ENCODE measurements around the gene FRRS1.
"Not testable (repeated sequence)": the region's sequence is repeated elsewhere in the genome, so short reads cannot be mapped to it uniquely, and the experiment has no call there.

The FRRS1 gene

DNA sequence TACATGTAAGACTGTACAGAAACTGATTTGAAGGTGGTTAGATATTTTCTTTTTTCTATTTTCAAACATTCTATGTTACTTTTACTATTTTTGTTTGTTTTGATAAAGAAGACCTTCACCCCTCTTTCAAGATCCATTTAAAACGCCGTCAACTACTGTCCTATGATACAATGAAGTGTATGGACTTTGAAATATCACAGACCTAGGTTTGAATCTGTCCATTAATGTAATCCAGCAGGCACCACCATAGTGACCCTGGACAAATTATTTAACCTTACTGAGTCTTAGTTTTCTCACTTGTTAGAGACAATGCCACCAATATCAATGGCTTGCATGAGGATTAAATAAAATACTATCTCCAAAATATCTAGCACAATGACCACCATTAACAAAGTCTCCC is 2.0 kb downstream of the FRRS1 start:
- DNase-seq: no peak

DNA sequence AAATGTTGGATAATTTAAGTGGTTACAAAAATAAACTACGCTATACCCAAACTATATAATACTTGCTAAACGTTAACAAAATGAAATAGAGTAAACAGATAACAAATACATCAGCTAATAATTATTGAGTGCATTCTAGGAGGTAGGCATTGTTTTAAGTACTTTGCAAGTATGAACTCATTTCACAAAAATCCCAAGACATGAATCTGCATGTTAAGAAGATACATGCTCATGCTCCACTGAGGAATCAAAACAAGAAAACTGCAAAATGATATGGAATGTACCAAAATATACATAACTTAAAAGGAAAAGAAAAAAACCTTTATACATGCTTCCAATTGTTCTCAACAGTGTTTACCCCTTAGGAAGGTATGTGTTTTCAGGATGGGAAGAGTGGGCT is 2.5 kb downstream of the FRRS1 start:
- DNase-seq: no peak

DNA sequence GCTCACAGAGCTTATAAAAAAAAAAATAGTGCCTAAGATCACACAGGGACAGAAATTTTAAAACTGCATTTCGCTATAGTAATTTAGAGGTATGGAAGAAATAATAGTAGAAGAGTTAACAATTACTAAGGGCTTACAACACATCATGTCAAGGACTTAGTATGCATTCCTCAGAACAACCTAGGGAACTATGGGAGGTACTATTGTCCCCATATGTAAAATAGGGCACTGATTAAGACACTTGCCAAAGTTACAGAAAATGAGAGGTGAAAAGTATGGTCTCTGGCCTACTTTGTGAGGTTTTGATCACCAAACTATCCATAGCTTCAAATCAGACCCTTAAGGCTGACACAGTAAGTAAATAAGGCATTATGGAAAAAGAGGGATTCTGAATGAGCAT is 4.7 kb downstream of the FRRS1 start:
- DNase-seq: no peak

DNA sequence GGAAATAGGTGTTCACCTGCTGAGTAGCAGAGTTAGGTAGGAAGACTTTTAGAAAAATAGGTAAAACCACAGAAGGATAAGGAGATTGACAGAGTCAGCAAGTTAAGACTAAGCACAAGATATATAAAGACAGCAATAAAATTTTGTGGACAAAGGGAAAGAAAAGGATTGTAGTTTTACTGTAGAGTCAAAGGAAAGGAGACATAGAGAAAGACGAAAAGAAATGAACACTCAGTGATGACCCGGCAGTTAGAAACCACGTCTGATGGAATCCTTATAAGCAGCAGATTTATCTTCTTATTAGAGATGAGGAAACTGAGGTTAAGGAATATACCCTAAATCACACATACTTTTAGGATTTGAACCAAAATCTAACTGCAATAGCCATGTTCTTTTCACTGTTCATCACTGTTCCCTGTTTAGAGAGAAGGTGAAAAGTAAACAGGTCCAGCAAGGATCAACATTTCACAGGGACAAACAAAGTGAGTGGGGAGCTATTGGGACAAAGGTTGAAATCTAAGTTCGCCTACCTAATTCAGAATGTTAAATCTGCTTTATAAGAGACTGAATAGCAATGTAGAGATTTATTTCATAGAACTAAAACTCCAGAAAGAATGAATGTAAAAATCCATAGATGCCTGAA is 6.8 kb downstream of the FRRS1 start:
- DNase-seq: no peak

DNA sequence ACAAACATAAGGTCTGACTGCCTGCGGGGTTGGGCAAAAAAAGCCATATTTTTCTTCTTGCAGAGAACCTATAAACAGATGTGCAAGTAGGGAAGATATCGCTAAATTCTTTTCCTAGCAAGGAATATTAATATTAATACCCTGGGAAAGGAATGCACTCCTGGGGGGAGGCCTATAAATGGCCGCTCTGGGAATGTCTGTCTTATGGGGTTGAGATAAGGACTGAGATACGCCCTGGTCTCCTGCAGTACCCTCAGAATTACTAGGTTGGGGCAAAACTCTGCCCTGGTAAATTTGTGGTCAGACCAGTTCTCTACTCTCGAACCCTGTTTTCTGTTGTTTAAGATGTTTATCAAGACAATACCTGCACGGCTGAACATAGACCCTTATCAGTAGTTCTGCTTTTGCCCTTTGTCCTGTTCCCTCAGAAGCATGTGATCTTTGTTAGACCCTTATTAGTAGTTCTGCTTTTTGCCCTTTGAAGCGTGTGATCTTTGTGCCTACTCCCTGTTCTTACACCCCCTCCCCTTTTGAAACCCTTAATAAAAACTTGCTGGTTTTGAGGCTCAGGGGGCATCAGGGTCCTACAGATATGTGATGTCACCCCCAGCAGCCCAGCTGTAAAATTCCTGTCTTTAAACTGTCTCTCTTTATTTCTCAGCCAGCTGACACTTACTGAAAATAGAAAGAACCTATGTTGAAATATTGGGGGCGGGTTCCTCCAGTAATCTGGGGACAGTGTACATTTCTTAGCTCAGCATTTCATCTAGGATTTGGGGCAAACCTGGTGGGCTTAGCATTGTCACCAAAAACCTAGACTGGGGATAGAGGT is 7.5 kb downstream of the FRRS1 start:
- DNase-seq: not testable (repeated sequence)

DNA sequence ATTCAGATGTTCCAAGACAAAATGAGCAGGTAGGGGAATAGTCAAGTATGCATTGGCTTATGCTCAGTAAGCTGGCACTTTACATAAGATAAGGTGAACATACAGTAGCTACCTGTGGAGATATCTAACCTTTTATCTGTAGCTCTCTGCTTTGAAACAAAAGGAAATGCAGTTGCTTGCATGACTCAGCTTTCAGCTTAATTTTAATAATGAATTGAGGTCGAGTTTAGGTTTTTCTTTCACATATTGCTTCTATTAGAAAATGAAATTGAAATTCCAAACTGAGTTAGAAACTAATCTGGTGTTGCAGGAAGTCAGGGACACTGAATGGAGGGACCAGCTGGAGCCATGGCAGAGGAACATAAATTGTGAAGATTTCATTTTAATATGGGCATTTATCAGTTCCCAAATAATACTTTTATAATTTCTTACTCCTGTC is 8.3 kb downstream of the FRRS1 start:
- DNase-seq: no peak

DNA sequence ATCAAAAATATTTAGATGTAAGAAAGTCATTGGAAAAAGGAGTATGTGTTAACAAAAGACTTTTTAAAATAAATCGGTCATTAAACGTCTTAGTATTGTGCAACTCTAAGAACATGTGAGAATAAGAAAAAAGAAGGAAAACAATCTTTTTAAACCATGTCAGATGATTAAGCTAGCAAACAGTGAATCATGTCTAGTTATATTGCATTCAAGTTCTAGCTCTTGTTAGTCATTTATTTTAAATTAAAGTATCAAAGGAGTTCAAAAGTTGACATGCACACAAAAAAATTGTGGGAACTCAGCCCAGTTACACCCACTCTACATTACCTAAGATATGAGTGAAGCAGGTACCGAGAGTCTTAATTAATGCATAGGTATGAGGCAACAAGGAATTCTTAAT is 9.8 kb downstream of the FRRS1 start:
- no peak for DNase-seq

DNA sequence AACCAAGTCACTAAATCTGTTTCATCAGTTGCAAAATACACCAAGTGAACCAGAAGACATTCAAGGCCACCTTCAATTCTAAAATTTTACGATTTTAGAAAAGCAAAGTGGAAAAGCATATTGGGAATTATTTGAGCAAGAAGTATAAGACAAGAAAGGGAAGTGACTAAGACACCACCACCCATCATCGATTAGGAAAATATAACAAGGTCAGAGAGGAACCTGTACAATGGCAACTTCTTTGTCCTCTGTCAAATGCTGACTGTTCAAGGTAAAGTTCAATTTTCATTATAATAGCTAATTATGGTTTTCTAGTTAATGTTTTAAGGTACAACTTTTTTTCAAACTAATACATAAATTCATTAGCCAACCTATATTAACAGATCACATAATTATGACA is 10.8 kb downstream of the FRRS1 start:
- no peak for DNase-seq

DNA sequence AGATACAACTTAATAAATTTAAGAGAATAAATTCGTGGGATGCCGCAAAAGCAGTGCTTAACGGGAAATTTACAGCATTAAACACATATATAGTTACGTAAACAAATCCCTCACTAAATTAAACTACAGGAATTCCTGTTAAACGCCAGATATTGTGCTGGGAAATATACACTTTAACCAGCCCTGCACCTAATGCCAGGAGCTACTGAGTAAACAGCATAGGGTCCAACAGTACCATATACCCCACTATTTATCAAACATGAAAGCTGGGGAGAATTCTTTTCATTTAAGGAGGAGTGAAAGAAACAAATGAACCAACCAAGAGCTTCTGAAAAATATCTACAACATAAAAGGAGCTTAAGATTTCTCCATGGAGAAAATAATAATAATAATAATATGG is 11.7 kb downstream of the FRRS1 start:
- no peak for DNase-seq

DNA sequence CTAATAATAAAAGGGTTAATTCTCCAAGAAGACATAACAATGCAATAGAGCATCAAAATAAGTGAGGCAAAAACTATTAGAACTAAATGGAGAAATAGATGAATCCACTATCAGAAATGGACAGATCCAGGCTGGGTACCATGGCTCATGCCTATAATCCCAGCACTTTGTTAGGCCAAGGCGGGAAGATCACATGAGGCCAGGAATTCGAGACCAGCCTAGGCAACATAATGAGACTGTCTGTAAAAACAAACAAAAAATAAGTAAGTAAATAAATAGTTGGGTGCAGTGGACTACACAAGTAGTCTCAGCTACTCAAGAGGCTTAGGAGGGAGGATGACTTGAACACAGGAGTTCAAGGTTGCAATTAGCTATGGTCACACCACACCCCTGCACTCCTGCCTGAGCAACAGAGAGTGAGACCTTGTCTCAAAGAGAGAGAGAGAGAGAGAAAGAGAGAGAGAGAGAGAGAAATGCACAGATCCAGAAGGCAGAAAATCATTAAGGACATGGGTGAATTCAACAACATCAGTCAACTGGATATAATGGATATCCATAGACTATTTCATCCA is 12.3 kb downstream of the FRRS1 start:
- DNase-seq: no peak

DNA sequence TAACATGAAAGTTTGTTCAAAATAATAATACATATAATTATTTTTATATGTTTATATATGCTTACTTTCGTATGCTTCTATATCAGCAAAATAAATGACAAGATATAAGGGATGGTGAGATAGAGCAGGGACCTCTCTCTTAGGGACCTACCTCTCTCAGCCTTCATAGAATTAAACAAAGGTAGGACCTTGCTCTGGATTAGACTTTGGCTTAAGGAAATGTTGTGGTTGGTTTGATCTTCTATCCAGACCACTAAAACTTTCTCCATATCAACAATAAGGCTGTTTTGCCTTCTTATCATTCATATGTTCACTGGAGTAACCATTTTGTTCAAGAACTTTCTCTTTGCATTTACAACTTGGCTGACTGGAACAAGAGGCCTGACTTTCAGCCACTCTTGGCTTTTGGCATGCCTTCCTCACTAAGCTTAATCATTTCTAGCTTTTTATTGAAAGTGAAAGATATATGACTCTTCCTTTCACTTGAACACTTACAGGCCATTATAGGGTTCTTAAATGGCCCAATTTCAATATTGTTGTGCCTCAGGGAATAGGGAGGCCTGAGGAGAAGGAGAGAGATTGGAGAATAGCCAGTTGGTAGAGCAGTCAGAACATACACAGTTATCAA is 14.4 kb downstream of the FRRS1 start:
- no peak for DNase-seq

DNA sequence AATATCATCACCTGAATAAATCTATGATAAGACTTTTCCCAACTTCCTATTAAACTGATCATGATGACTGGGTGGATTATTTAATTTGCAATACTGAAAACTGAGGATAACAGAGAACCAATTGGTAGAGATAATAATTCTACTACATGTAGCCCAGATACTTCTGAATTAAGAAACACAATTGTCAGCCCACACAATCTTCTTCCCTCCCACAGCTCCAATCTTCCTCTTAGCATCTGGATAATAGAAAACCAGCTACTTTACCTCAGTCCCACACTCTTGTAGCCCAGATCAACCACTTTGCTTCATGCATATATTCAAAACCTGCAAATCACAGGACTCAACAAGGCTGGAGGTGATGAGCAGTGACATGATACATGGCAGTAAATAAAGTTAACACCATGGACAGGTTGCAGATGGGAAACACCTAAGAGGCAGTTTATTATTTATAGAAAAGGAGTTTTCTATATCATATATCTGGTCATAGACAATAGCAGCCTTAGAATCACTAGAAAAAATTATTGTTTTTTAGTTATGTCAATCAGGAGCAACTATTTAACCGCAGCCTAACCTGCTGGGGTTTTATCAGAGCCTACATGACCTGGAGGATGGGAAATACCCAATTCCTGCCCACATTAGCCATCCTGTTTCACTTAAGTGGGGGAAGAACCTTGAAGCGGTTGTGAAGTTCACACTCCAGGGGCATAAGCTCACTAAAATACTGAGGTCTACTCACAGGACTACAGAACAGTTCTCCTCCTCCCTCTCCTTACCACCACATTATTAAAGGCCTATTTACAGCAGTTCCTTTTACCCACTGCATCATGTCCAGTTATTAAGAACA is 16.7 kb downstream of the FRRS1 start:
- no peak for DNase-seq

DNA sequence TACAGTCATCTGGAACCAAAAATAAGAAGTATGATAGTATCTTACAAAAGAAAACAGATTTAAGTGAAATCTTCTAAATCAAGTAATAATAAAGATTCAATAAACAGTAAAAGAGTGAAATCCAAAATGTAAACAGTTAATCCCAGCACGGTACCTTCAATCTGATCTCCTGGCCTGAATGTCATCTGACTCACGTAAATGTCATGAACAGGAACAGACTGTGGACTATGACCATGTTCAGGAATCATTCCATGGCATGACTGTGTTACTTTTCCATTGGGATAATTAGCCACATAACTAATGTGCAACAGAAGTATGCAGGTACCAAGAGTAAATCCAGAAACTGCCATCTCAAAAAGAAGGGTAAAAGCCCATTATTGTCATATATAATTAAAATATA is 18.0 kb downstream of the FRRS1 start:
- DNase-seq: no peak

DNA sequence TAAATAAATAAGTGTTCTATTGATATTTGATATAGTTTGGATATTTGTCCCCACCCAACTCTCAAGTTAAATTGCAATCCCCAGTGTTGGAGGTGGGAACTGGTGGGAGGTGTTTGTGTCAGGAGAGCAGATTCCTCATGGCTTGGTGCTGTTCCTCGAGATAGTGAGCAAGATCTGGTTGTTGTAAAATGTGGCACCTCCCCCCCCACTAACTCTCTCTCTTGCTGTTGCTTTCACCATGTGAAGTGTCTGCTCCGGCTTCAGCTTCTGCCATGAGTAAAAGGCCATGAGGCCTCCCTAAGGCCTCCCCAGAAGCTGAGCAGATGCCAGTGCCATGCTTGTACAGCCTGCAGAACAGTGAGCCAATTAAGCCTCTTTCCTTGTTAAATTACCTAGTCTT is 20.8 kb downstream of the FRRS1 start:
- DNase-seq: no peak

DNA sequence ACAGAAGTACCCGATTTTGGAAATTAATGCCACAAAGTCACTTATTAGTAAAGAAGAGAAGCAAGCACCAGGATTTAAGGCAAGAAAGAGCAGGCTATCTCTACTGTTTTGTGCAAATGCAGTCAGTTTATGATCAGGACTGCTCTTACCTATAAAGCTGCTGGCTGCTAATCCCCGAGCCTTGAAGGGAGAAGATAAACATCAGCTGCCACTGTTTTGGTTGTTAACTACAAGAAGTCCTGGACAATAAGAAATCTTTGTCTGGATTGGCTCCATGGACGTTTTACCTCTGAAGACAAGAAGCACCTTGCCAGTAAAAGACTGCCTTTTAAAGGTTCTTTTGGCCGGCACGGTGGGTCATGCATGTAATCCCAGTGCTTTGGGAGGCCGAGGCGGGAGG is 21.4 kb downstream of the FRRS1 start:
- DNase-seq: no peak

DNA sequence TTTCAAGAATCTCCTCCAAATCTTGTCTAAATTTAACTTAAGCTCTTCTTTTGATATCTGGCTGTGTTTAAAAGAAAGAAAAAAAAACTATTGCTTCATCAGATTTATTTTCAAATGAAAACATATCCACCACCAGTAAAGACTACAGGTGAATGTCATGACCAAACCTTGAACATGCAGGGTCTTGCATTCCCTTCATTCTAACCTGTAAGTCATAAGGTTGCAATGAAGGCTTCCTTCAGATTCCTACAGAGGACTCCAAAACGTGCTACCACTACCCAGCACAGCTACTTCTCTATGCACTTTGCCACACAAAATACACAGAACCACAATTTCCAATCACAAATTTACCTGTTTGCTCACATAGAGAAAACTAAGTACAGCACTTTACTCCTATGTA is 26.3 kb downstream of the FRRS1 start:
- no peak for DNase-seq

DNA sequence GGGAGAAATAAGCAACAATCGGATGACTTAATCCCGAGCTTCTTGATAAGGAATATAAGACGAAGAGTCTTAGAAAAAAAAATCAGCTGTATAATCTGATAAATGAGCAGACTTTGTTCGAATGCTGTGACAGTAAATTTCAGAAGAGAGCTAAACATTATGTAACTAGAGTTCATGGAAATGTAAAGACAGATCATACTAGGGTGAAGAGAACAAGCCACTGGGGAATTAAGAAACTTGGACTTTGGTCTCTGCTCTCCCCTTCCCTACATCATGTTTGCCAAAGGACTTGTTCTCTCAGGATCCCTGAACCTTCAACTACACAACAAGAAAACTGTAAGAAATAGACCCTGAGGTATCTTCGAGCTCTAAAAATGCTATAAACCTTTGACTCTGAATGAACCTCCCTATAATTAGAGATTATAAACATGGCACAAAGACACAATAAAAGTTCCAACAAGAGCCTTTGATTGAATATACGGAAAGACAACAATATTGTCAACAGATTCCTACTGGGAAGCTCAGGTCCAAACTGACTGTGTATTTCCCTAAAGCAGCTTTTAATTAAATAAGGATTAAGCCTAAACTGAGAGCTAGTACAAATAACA is 27.5 kb downstream of the FRRS1 start:
- DNase-seq: no peak

DNA sequence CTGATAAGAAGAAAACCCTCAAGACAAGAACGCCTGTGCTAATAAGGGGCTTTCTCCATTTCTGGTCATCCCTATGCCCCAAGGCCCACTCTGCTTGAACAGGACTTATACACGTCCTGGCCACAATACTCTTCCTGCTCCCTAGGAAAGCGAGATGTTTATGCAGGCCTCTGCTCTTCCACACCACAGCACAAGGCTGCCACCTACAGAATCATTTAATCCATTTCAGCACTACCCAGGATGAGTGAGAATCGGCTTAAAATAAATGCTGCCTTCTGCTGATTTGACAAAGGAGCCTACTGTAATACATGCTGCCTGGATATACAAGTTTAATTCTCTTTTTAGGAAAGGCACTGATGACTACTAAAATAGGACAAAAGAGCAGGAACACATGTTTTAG is 29.4 kb downstream of the FRRS1 start:
- DNase-seq: no peak

DNA sequence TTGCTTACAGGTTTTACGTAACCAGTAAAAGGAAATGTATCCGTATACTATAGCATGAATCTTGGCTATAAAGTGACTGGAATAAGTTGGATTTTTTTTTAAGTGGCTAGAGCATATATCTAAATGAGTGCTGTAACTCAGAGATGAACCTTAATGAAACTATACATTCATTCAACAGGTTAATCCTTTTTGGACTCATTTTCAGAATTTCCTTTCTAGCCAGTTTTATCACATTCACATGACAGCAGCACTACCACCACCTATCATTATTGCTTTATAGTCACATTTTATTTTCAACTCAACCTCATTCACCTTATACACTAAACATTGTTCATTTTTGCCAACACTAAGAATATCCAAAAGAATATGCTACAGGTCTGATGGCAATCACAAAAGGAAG is 30.6 kb downstream of the FRRS1 start:
- no peak for DNase-seq

DNA sequence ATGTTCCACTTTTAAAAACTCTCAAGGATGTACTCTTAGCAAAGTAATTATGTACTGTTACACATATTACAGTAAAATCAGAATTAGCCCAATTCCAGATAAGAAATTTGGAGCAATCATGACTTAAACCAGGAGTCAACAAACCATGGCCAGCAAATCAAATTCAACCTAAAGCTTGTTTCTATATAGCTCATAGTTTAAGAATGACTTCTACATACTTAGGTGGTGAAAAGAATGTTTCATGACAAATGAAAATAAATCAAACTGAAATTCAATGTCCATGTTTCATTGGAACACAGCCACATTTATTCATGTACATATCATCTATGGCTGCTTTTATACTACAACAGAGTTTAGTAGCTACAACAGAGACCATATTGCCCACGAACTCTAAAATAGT is 35.1 kb downstream of the FRRS1 start:
- DNase-seq: no peak

DNA sequence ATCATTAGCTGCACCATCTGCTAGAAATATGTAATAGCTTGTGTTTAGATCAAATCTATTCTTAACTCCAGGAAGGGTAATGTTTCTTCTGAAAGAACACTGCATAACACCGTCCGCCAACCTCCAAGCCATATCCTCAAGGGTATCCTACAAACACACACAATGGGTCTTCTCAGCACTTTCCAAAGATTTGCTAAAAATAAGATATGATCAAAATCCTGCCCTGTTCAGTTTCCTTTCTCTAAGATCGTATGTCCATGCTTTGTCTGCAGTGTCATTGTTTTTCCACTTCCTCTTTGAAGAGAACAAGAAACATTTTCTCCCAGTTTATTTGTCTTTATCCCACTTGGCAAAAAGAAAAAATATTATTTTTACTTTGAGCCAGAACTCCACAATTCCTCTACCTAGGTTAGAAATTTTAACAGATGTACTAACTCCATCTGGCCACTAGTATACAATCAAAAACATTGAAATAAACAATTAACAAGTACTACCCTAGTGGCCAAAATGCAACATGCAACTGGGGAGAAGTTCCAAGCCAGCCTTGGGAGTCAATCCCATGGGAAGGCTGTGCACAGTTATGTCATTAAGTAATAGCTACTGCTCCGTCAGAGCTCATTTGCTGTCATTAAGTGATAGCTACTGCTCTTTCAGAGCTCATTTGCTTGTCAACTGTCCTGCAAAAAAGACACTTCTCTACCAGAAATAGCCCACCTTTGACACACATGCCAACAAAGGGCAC is 37.8 kb downstream of the FRRS1 start:
- DNase-seq: no peak
